Heart left ventricle (tissue), 16 donors: ENCODE results near the gene COL26A1. TPM values are rescaled to one million over a fixed set of nuclear protein-coding genes. Genes with fewer than 3 reads are reported as not detected.

Experiments used
- ATAC-seq, 4 donors: fragments of 200-7000 bp; cut with Tn5 transposase; one replicate each; pipeline ENCODE4 v1.9.1; 2020 to 2022; ENCODE audit warnings: moderate library complexity in 4 of 4, mild to moderate bottlenecking in 3 of 4, moderate number of reproducible peaks in 1 of 4
- DNase-seq, 5 donors: peaks; one replicate each; pipeline ENCODE4 v3.0.0-alpha.2; 2020
- H3K27ac ChIP-seq, 12 donors: fragments of 200-600 bp; sonication (generic) in 4 of 12; one replicate each; pipeline versions ENCODE4 v1.5.0 to v1.8.0; 2016 to 2022; ENCODE audit warnings: mild to moderate bottlenecking in 2 of 12
- H3K27me3 ChIP-seq, 9 donors: fragments of 200-600 bp; sonication (generic) in 2 of 9; one replicate each; pipeline versions ENCODE4 v1.5.1 to v1.8.0; 2016 to 2022; ENCODE audit warnings: mild to moderate bottlenecking in 3 of 9
- H3K36me3 ChIP-seq, 9 donors: fragments of 200-600 bp; sonication (generic) in 2 of 9; one replicate each; pipeline versions ENCODE4 v1.5.0 to v1.8.0; 2018 to 2022; ENCODE audit warnings: mild to moderate bottlenecking in 2 of 9
- H3K4me1 ChIP-seq, 12 donors: fragments of 200-600 bp; sonication (generic) in 4 of 12; one replicate each; pipeline versions ENCODE4 v1.5.0 to v1.8.0; 2016 to 2022; ENCODE audit warnings: mild to moderate bottlenecking in 3 of 12
- H3K4me3 ChIP-seq, 12 donors: fragments of 200-600 bp; sonication (generic) in 4 of 12; one replicate each; pipeline versions ENCODE4 v1.5.0 to v1.8.0; 2017 to 2022; ENCODE audit warnings: mild to moderate bottlenecking in 9 of 12, moderate library complexity in 4 of 12
- H3K9me3 ChIP-seq, 12 donors: fragments of 200-600 bp; sonication (generic) in 4 of 12; one replicate each; pipeline versions ENCODE4 v1.5.0 to v1.8.0; 2016 to 2022; ENCODE audit warnings: mild to moderate bottlenecking in 1 of 12
- POLR2A ChIP-seq, 2 donors: fragments of 450-650 bp; IDR thresholded peaks; one replicate each; pipeline ENCODE4 v1.6.1; 2017; ENCODE audit warnings: antibody characterized with exemption in 2 of 2, mild to moderate bottlenecking in 2 of 2, moderate library complexity in 2 of 2
- WGBS, 4 donors: extraction: QIAGEN DNeasy Blood & Tissue Kit in 2 of 4; methylation state at CpG; one replicate each; pipeline versions ENCODE4 v1.1.5 to v1.1.7; 2013 to 2018; 5-methylcytosine and 5-hydroxymethylcytosine counted together
- intact Hi-C, 10 donors: fragments of 100-400 bp; cut with DNase I; formaldehyde crosslinking; loops; one replicate each; pipeline versions ENCODE4 v1.11.1 to v1.14.2; 2022
- polyA plus RNA-seq, 2 donors: library from polyadenylated mRNA; stranded (reverse); fragments of 200-250 nt; gene quantifications; one replicate each; pipeline ENCODE4 v1.2.3, GENCODE V29; 2013
- total RNA-seq, 9 donors: library from RNA; depleted of rRNA in 2 of 9; stranded (reverse); fragments of >200 nt in 2 of 9; fragmentation: NEBNext Ultra II Directional in 3 of 9; extraction: Animal tissue kit (Norgen Biotek cat#: 25700) in 3 of 9; gene quantifications; one replicate each; pipeline versions ENCODE4 v1.1.0 to v1.2.4, GENCODE V29; 2016 to 2023
- TF ChIP-seq, protein P1 (sequence below), 12 donors: fragments of 200-600 bp; sonication (generic) in 4 of 12; IDR thresholded peaks; one replicate each; pipeline versions ENCODE4 v1.5.0 to v1.8.0; 2018 to 2022; ENCODE audit warnings: antibody characterized with exemption in 12 of 12, mild to moderate bottlenecking in 5 of 12
- donor health status: ischemic (EF 13 %, LVEDD 7.1; RV severe dilation, severe dysfunction).
- donor health status: healthy with polysubstance abuse.
- donor health status: DM: no; HTN: yes; CAD: no.
- donor health status: DM: no; HTN: no; CAD: no.
- donor health status: ischemic (EF 25% LVEDD 6.9; RV normal size, moderate dysfunction).
- donor health status: ischemic (EF 25% LVEDD 5.7; RV mildly dilated, moderate dysfunction).
- donor health status: healthy.
- donor health status: DM: yes; HTN: yes; CAD: no.
- donor health status: ischemic (EF 35%, LVEDD 5.7; RV mildly dilated, moderate dysfunction).
- donor health status: nonischemic (EF 11% LVEDD 7.7; RV severe dilation, severe dysfunction).
- donor health status: DM: yes; HTN: yes; CAD: no.
- donor health status: PGD.
- donor health status: ischemic (EF 29% LVEDD 5.4; RV normal size, mild dysfunction).
- donor health status: nonischemic (EF 23%, LVEDD 6.1; RV moderate dilation, normal function).

The COL26A1 gene
- total and polyA plus RNA-seq, 11 donors, result 0.08 to 2.1 TPM; not detected in 9

DNA sequence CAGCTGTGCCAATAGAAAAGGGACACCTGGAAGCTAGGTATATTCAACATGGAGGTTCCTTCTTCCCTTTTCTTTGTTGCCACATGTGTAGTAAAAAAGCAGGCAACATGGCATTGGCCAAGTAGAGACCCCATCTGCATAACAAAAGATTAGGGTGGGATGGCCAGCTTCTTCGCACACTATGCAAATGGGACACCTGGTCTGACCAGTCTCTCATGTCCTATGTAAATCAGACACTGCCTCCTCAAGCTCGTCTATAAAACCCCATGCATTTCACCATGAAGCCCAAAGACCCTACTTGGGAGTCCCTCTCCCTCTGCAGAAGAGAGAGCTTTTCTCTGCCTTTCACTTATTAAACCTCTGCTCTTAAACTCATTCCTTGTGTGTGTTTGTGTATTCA, 212.5 kb downstream of the COL26A1 start:
- ATAC-seq, result no peak
- Histone ChIP-seq H3K27ac (no peak overlapping the region), H3K36me3 (no peaks in the 10 kb centered on the region), H3K4me3 (no peak overlapping the region), H3K9me3 (peaks cover 0 to 38% (median 16%) of the 10 kb centered on the region in 12 donors), H3K4me1 (no peaks in the 10 kb centered on the region), H3K27me3 (peaks cover 0 to 4% (median 0%) of the 10 kb centered on the region in 9 donors)
- 41 to 46% (median 43%) methylated on average over 2 of the region's 2 CpGs for WGBS, 4 donors
- DNase-seq, result no peak
- intact Hi-C loops, result no loop called here
- TF ChIP-seq, protein P1, sequence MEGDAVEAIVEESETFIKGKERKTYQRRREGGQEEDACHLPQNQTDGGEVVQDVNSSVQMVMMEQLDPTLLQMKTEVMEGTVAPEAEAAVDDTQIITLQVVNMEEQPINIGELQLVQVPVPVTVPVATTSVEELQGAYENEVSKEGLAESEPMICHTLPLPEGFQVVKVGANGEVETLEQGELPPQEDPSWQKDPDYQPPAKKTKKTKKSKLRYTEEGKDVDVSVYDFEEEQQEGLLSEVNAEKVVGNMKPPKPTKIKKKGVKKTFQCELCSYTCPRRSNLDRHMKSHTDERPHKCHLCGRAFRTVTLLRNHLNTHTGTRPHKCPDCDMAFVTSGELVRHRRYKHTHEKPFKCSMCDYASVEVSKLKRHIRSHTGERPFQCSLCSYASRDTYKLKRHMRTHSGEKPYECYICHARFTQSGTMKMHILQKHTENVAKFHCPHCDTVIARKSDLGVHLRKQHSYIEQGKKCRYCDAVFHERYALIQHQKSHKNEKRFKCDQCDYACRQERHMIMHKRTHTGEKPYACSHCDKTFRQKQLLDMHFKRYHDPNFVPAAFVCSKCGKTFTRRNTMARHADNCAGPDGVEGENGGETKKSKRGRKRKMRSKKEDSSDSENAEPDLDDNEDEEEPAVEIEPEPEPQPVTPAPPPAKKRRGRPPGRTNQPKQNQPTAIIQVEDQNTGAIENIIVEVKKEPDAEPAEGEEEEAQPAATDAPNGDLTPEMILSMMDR (IDR thresholded peaks at IDR 0.05), result no peak
- TF ChIP-seq POLR2A (IDR thresholded peaks at IDR 0.05), result no peak

DNA sequence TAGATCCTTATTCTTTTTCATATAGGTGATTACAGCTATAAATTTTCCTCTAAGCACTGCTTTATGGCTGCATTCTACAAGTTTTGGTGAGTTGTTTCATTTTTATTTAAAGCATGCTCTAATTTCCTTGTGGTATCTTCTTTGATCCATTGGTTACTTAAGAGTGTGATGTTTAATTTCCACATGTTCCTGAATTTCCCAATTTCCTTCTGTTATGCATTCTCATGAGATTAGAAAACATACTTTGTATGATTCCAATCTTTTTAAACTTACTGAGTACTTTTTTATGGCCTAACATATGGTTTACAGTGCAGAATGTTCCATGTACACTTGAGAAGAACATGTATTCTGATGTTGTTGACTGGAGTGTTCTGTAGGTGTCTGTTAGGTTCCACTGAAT, 213.0 kb downstream of the COL26A1 start:
- DNase-seq (no peak), ATAC-seq (no peak)
- peaks cover 0 to 3% (median 0%) of the 10 kb centered on the region in 9 donors for H3K27me3 ChIP-seq
- intact Hi-C loops, result no loop called here
- H3K36me3 ChIP-seq, result no peaks in the 10 kb centered on the region
- H3K9me3 ChIP-seq, result peaks cover 0 to 33% (median 16%) of the 10 kb centered on the region in 12 donors
- H3K4me1 ChIP-seq, result no peaks in the 10 kb centered on the region
- TF ChIP-seq, protein P1 (IDR thresholded peaks at IDR 0.05), result no peak
- no peak for TF ChIP-seq POLR2A (IDR thresholded peaks at IDR 0.05)
- H3K4me3 ChIP-seq, result no peak overlapping the region
- H3K27ac ChIP-seq, result no peak overlapping the region

- no peak for DNase-seq
- Histone ChIP-seq H3K9me3 (peaks cover 0 to 22% (median 13%) of the 10 kb centered on the region in 12 donors), H3K27me3 (peaks cover 0 to 8% (median 0%) of the 10 kb centered on the region in 9 donors), H3K4me3 (no peak overlapping the region), H3K36me3 (no peaks in the 10 kb centered on the region), H3K4me1 (no peaks in the 10 kb centered on the region), H3K27ac (no peak overlapping the region)
- WGBS, 4 donors, result 91 to 96% (median 93%) methylated on average over 3 of the region's 3 CpGs
- intact Hi-C loops, result no loop called here
- no peak for TF ChIP-seq POLR2A (IDR thresholded peaks at IDR 0.05)
- TF ChIP-seq, protein P1 (IDR thresholded peaks at IDR 0.05), result no peak
- ATAC-seq, result no peak
Observed at GRCh38 chr7:101576998-101577397, 214.3 kb downstream of the COL26A1 start.

DNA sequence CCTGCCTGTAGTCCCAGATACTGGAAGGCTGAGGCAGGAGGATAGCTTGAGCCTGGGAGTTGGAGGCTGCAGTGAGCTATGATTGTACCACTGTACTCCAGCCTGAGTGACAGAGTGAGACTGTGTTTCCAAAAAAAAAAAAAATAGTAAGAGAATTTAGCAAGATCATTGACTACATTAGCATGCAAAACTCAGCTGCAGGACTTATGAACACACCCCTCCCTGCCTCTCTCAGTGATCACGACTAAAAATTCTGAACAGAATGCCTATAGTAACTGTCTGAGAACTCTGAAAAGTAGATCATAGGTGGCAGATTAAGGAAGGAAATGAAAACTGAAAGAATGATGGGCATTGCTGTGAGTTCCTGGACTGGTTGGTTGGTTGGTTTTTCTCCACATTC, 215.9 kb downstream of the COL26A1 start:
- Histone ChIP-seq H3K27ac (no peak overlapping the region), H3K4me3 (no peak overlapping the region), H3K36me3 (no peaks in the 10 kb centered on the region), H3K4me1 (no peaks in the 10 kb centered on the region), H3K9me3 (peaks cover 0 to 15% (median 3%) of the 10 kb centered on the region in 12 donors), H3K27me3 (peaks cover 0 to 14% (median 0%) of the 10 kb centered on the region in 9 donors)
- intact Hi-C loops, result no loop called here
- TF ChIP-seq POLR2A (IDR thresholded peaks at IDR 0.05), result no peak
- TF ChIP-seq, protein P1 (IDR thresholded peaks at IDR 0.05), result no peak
- no peak for ATAC-seq
- DNase-seq, result no peak
- 44 to 62% (median 57%) methylated on average over 1 of the region's 1 CpG for WGBS, 4 donors
